Vagina (tissue), 2 donors: ENCODE data around the gene SMIM1.

Source experiments
- CTCF ChIP-seq, 3 experiments: fragments of 450-650 bp in 2 of 3; fragments of 200-600 bp in 1 of 3; sonication (generic) in 1 of 3; IDR thresholded peaks; one replicate each; pipeline ENCODE4 v1.5.1; 2017 to 2019; ENCODE audit warnings: antibody characterized with exemption in 3 of 3, mild to moderate bottlenecking in 2 of 3, moderate library complexity in 2 of 3
- POLR2A ChIP-seq, 2 donors: fragments of 450-650 bp; IDR thresholded peaks; one replicate each; pipeline ENCODE4 v1.6.1; 2017; ENCODE audit warnings: antibody characterized with exemption in 2 of 2, mild to moderate bottlenecking in 2 of 2, moderate library complexity in 2 of 2

- no peak for TF ChIP-seq CTCF (IDR thresholded peaks at IDR 0.05)
- TF ChIP-seq POLR2A (IDR thresholded peaks at IDR 0.05), result no peak
Observed at GRCh38 chr1:3741566-3742438, 30.7 kb upstream of the SMIM1 start.
